PC-3 (cell line): ENCODE results near the gene HOXB6.

Source experiments
- EZH2 ChIP-seq: fragments of 300-600 bp; sonication (generic); IDR thresholded peaks from one replicate; pipeline ENCODE4 v1.6.1; 2017; ENCODE audit warnings: antibody characterized with exemption, mild to moderate bottlenecking, low read length; ENCODE audit not compliant: unreplicated experiment
- EZH2phosphoT487 ChIP-seq: fragments of 300-600 bp; sonication (generic); IDR thresholded peaks from 2 replicates; pipeline ENCODE4 v1.6.1; 2018; ENCODE audit warnings: mild to moderate bottlenecking, antibody characterized with exemption, low read length, borderline replicate concordance
- TF ChIP-seq, protein P1 (sequence below): fragments of 300-600 bp; sonication (generic); conservative IDR thresholded peaks from 2 replicates; pipeline ENCODE4 v1.5.1; 2017; ENCODE audit warnings: antibody characterized with exemption, low read depth, mild to moderate bottlenecking, low read length

DNA sequence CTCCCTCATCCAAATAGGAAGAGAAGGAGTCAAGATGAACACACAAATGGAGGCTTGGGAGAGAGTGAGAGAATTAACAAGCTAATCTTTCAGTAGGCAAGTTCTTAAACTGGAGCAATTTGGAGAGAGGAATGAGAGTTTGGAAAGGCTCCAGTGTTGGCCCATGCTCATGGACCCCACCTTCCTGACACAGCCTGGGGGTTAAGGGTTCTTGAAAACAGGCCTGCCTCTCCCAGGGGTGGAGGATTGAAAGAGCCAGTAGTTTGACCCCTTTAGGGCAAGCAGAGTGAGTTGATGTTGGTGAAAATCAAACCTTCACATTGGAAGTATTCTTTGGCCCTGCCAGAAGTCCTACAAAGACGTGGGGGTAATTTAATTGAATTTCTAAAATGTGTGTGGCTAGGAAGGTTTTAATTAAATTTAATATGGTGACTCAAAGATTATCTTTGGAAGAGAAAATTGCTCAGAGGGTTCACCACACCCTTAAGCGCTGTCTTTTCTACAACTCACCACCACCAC is 20.5 kb downstream of the HOXB6 start:
- TF ChIP-seq, protein P1, sequence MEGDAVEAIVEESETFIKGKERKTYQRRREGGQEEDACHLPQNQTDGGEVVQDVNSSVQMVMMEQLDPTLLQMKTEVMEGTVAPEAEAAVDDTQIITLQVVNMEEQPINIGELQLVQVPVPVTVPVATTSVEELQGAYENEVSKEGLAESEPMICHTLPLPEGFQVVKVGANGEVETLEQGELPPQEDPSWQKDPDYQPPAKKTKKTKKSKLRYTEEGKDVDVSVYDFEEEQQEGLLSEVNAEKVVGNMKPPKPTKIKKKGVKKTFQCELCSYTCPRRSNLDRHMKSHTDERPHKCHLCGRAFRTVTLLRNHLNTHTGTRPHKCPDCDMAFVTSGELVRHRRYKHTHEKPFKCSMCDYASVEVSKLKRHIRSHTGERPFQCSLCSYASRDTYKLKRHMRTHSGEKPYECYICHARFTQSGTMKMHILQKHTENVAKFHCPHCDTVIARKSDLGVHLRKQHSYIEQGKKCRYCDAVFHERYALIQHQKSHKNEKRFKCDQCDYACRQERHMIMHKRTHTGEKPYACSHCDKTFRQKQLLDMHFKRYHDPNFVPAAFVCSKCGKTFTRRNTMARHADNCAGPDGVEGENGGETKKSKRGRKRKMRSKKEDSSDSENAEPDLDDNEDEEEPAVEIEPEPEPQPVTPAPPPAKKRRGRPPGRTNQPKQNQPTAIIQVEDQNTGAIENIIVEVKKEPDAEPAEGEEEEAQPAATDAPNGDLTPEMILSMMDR = no peak
- TF ChIP-seq EZH2phosphoT487 (no peak), EZH2 (no peak)
